HPDE6-E6E7 (cell line): ENCODE data around the gene SLC8A1.

Source experiments
- DNase-seq: peaks from one replicate; pipeline ENCODE4 v3.0.0; 2011; ENCODE audit warnings: missing footprints; ENCODE audit errors: extremely low spot score

Gene SLC8A1

DNA sequence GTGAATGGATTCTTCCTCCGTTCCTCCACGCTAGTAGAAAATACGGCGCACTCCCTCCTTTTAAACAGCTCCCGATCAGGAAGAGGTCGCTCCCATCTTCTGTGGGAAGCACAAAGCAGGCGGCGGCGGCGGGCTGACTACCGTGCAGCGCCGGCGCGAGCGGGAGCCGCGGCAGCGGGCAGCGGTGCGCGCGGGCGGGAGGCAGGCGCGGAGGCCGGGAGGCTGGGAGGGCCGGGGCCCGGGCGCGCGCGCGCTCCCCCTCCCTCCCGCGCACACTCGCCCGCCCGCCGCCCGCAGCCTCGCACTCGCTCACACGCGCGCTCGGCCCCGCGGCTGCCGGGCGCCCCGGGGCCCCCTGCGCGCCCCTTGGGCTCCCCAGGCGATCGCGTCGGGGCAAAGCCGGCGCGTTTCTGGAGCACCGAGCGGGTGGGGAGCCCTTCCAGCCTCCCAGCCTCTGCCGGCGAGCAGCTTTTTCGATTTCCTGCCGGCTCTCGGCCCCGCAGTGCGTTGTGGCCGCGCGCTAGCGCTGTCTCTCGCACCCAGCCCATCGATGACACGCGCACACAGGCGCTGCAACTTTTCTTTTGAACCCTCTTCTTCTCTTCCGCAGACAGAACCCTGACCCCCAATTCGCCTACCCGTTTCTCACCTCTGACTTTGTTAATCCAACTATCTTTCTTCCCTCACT lies at the start of gene SLC8A1:
Gene SLC8A1, minus strand, starts transcription at position 173 of the 688 bp plus-strand sequence.
- DNase-seq, result no peak

DNA sequence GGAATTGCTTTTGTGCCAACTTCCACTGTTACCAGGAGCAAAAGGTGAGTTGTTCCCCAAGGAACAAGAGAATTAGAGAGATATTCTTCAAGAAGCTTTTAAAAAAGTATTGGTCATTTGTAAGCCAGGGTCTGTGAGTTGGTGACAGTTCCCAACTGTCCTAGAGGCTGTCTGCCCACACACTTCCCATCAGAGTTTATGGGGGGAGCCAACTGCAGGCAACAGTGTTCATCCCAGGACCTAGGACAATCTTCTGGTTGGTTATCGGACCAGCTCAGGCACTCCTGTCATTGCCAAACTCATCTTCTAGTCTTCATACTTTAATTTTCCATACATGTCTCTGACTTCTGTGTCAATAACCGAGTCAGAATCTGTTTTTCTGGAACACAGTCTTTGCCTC lies 47.5 kb upstream of the SLC8A1 start:
- no peak for DNase-seq

DNA sequence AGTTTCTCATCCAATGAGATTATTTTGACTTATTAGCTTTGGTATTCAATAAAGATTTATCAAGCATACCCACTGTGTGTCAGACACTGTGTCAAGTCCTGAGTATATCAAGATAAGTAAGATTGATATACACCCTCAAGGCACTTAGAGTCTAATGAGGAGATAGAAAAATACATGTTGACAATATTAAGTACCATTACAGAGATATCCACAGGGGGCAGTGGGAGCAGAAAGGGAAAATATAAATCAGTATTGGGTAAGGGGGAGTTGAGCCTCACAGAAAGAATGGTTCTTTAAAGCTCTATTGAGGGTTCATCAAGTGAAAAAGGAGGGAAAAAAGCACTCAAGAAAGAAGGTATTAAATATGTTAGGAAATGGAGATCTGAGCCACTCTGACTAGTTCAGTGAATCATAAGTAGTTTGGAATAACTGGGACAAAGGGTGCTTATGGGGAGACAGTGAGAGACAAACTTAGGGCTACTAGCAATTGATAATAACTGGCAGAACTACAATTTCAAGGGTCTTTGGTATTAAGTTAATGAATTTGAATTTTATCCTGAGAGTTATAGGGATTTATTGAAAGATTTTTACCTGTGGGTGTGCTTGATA lies 45.5 kb upstream of the SLC8A1 start:
- DNase-seq, result no peak

- DNase-seq, result no peak
Observed at GRCh38 chr2:40489678-40489960, 37.7 kb upstream of the SLC8A1 start.

DNA sequence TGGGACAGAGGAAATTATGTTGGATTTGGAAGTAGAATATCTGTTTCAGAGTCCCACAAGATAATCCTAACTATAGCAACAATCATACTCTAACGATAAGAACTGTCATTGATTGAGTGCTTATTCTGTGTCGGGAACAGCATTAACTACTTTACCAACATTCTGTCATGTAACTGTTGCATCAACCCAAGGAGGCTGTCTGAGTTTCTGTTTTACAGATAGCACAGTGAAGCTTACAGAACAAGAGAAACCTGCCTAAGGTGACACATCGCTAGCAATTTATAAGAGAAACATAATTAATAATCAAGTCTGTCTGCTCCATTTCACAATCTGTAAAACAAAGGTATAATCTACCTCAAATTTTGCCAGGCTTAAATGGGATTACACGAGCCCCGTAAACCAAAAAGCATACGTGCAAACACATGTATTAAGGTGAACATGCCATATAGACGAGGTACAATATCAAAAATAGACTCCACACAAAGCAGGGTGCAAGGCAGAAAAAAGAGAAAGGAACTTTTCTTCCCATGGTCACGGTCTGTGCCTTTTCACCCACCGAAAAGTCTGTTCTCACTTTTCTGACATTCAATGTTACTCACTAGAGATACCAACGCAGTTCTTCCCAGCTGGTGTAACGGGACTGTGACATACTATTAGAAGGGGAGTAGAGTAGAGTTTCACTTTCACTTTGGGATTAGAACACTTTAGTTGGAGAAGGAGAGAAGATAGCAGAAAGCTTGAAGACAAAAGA lies 37.2 kb upstream of the SLC8A1 start:
- DNase-seq, result no peak

DNA sequence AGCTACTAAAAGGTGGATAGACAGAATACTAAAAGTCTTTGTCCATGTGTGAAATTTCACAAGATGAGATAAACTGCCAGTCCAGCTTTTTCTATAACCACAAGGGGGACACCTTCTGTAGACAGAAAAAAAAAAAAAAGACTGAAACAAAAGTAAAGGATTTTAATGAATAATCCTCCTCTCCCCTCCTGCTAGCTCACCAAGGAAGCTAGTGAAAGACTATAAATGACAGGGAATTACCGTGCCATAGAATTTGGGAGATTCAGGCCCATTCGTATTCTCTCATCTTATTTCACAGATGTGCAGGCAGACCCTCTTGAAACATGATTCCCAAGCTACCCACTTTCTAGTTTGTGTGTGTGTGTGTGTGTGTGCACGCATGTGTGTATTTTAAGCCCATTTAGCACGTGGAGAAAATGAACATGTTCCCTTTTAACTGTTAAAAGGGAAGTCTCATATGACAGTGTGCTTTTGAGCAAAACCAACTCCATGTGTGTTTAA lies 36.3 kb upstream of the SLC8A1 start:
- peak; percentile 28 for DNase-seq

- DNase-seq, result no peak
Observed at GRCh38 chr2:40487602-40488001, 35.7 kb upstream of the SLC8A1 start.

- DNase-seq, result no peak
Observed at GRCh38 chr2:40485854-40486253, 34.0 kb upstream of the SLC8A1 start.

- DNase-seq, result no peak
Observed at GRCh38 chr2:40485318-40485717, 33.4 kb upstream of the SLC8A1 start.

GRCh38 chr2:40483549-40484243 lies 31.8 kb upstream of the SLC8A1 start:
- DNase-seq, result no peak

- no peak for DNase-seq
Observed at GRCh38 chr2:40480596-40480995, 28.7 kb upstream of the SLC8A1 start.

- DNase-seq, result no peak
Observed at GRCh38 chr2:40480073-40480472, 28.2 kb upstream of the SLC8A1 start.

DNA sequence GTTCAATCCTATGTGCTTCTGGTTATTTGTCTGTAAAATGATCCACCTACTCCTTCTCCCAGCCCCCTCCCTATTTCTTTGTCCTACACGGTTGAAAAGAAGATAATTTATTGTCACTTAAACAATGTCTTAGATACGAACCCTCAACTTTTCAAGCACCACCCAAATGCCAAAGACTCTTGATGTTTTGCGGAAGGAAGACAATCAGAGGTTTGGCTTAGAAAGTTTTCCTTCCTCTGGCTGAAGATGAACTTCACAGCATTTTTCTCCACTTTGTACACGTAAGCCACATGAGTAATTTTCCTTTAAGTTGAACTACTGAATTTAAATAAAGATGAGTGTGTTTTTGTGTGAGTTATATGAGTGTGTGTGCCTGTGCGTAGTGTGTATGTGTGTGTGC lies 25.5 kb upstream of the SLC8A1 start:
- no peak for DNase-seq

- DNase-seq, result no peak
Observed at GRCh38 chr2:40476436-40476835, 24.5 kb upstream of the SLC8A1 start.

DNA sequence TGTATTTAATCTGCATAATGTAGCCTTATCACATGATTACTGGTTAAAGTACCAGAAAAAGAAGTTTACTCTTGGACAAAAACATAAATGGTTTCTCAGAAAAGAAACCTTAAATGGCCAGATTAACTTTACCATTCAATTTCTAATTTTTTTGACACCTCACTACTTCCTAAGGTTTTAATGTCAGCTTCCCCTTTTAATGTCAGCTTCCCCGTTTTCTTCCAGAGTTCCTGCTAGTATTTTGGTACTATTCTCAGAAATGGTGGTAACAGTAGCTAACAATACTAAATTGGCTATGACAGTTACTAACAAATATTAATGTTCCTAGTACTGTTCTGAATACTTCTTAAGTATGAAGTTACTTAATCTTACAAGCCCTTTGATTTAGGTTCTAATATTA lies 22.4 kb upstream of the SLC8A1 start:
- no peak for DNase-seq

- DNase-seq, result no peak
Observed at GRCh38 chr2:40471866-40472265, 20.0 kb upstream of the SLC8A1 start.

DNA sequence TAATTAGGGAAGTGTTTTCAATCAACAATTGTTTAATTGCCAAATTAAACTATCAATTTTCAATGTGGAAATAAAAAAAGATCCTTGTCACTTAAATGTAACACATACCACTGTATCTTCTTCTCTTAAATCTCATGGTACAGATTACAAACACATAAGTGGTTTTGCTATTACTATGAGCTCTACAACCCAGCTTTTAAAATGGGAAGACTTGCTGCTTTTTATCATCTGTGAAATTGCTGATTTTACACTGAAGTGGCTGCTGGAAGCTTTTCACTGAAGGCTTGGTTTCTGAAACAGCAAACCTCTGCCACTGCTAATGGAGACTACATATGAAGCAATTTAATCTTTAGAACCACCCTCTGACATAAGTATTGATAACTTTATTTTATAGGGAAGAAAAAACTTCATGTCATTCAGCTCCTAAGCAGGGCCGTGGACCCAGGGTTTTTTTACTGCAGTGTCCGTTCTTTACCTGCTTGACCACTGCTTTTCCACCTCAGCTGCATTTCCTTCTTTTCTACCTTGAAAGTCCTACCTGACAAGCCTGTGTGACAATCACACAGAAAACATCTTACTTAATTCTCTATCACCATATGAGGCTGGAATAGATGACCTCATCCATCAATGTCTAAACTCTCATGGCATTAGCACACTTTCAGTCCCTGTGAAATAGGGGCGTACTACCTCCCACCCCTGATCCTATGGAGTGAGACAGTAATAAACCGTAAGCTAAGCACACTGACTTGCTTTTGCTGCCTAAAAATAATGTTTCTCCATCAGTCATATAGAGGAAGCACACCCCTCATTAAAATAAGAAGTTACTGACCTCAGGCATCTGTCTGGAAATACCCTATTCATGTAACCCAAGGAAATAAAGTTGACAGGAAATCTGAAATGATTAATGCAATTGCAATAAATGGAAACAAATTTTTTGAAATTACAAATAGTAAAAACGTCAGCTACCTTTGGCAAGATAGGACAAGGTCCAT lies 19.2 kb upstream of the SLC8A1 start:
- no peak for DNase-seq

DNA sequence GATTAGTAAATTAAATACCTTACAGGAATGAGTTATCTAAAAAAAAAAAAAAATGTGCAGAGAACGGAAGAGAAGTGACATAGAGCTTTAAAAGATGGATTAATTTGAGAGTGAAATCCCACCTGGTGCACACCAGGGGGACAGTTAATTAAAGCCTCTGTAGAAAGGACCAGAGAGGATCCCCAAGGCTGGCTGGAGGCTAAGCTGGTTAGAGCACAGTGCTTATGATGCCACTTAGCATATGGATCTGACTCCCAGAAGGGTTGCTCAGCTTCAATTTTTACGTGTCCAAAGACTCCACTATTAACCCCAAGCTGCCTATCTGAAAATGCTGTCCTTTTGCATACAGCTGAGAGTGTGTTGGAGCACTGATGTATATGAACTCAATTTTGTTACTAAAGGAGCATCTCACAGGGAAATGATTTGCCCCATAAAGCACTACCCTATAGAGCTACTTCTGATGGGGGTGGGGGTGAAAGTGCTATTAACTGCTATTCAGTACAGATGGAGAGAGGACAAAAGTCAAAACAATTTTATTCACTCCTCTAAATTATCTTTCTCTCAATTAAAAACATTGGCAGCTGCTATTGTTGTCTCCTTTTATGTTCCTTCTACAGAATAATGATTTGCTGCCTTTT lies 15.2 kb upstream of the SLC8A1 start:
- DNase-seq, result no peak

- DNase-seq, result no peak
Observed at GRCh38 chr2:40466332-40466906, 14.5 kb upstream of the SLC8A1 start.

DNA sequence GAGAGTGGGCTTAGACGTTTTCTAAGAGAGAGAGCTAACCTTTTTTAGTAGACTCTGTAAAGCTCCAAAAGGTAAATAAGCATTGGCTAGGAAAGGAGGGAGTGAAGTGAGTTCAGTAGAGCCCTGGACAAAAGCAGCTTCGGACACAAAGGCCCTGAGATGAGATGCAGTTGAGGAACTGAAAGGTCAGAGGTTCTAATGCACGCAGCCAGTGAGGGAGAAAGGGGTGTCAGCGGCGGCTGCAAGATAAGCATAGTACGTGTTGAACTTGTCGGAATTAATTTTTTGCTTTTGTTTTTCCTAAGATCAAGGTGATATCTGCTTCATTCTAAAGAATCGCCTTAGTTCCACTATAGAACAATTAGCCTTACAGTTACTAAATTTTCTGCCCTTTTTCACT lies 11.2 kb upstream of the SLC8A1 start:
- DNase-seq, result no peak
